ENCODE results near the gene SKIC8. TPM values are rescaled to one million over a fixed set of nuclear protein-coding genes. Genes with fewer than 3 reads are reported as not detected.

The SKIC8 gene
- total RNA-seq, 1 donor from 2014 or later, result 50.9 TPM

Other genes with a start within 250 kb of the SKIC8 start
- 82.0 TPM for gene TBC1D2B, start 221.9 kb downstream of the SKIC8 start, total RNA-seq
- gene SH2D7, start 207.0 kb downstream of the SKIC8 start, total RNA-seq, result not detected
- 5.5 TPM for gene CIB2, start 168.2 kb downstream of the SKIC8 start, total RNA-seq
- 105 TPM for gene IDH3A, start 150.2 kb downstream of the SKIC8 start, total RNA-seq
- gene ACSBG1, start 65.0 kb downstream of the SKIC8 start, total RNA-seq, result not detected
- 21.4 TPM for gene DNAJA4, start 35.0 kb downstream of the SKIC8 start, total RNA-seq
- not detected for gene CRABP1, start 40.7 kb upstream of the SKIC8 start, total RNA-seq
- gene IREB2, start 138.6 kb upstream of the SKIC8 start, total RNA-seq, result 57.1 TPM
- 4.1 TPM for gene HYKK, start 208.0 kb upstream of the SKIC8 start, total RNA-seq
- 137 TPM for gene PSMA4, start 240.8 kb upstream of the SKIC8 start, total RNA-seq

Measured in mesenteric fat pad (tissue), 1 donor.